ENCODE data around the gene CCT4. TPM values are rescaled to one million over a fixed set of nuclear protein-coding genes. Genes with fewer than 3 reads are reported as not detected.

CCT4 gene
- total and polyA plus RNA-seq, 7 experiments from 2014 or later = 84.2 to 177 (median 103) TPM

DNA sequence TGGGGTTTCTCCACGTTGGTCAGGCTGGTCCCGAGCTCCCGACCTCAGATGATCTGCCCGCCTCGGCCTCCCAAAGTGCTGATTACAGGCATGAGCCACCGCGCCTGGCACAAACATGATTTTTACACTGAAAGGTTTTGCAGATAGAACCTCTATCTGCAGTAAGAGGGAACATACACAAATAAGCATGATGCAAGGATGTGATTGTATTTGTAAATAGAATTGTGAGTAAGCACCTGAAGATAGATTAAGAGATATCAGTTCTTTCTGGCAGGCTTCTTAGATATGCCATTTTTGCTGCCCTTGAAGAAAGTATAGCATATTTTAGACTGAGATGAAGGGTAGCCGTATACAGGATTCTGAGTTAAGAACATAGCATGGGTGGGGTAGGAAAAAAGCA lies 20.7 kb upstream of the CCT4 start:
- H3K27ac Mint-ChIP-seq = no peak overlapping the region
- H3K4me1 Mint-ChIP-seq = peaks cover 17 to 52% (median 39%) of the 10 kb centered on the region in 7 donors
- Histone ChIP-seq H3K27me3 (ENCODE audit: control insufficient read depth in 2 of 2, insufficient read depth in 2 of 2, low read length in 2 of 2) (no peaks in the 10 kb centered on the region), H3K9me3 (ENCODE audit: control insufficient read depth in 2 of 3, low read length in 3 of 3) (no peaks in the 10 kb centered on the region), H3K4me3 (ENCODE audit: low read length) (no peak overlapping the region), H3K36me3 (ENCODE audit: control insufficient read depth in 2 of 3, insufficient read depth in 3 of 3, low read length in 3 of 3) (peaks cover 0 to 5% (median 0%) of the 10 kb centered on the region in 3 experiments), H3K4me1 (ENCODE audit: control insufficient read depth in 2 of 2, insufficient read depth in 2 of 2, low read length in 2 of 2) (peaks cover 0 to 12% of the 10 kb centered on the region in 2 donors), H3K27ac (ENCODE audit: low read depth, low read length) (no peak overlapping the region)
- no peaks in the 10 kb centered on the region for H3K9me3 Mint-ChIP-seq
- ATAC-seq (no peak), DNase-seq (no peak)
- intact Hi-C loops (cut with micrococcal nuclease) = loop anchor here (5.0 kb wide), 5 partner anchors 57 to 1678 kb away; partner anchors contain the start of genes B3GNT2 (in 2 of the 2), EHBP1 (in 1 of the 2), FAM161A (in 1 of the 2) and MDH1 (in 1 of the 2)
- H3K4me3 Mint-ChIP-seq = no peak overlapping the region
- H3K36me3 Mint-ChIP-seq = peaks cover 0 to 5% (median 0%) of the 10 kb centered on the region in 5 donors
- H3K27me3 Mint-ChIP-seq = no peaks in the 10 kb centered on the region
- ChIA-PET POLR2A (no interaction called here), CTCF (no interaction called here)

DNA sequence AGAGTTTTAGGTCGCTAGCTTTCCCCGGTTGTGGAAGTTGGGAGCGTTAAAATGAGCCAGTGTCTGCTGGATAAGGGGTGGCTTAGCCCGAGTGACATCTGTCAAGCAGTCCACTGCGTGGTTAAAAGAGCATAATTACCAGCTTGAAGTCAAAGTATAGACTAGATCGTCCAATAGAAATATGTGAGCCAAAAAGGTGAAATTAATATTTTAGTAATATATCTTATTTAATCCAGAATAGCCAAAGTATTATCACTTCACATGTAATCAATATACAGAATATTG lies 17.7 kb upstream of the CCT4 start:
- peak overlapping the region; percentile 95 to 98 (median 96) for H3K4me3 Mint-ChIP-seq
- peaks cover 14 to 44% (median 30%) of the 10 kb centered on the region in 7 donors for H3K4me1 Mint-ChIP-seq
- intact Hi-C loops (cut with micrococcal nuclease) = loop anchor here (5.0 kb wide), 5 partner anchors 54 to 1681 kb away; partner anchors contain the start of genes B3GNT2 (in 2 of the 2), EHBP1 (in 1 of the 2), FAM161A (in 1 of the 2) and MDH1 (in 1 of the 2)
- no peaks in the 10 kb centered on the region for H3K27me3 Mint-ChIP-seq
- ATAC-seq = no peak
- peaks cover 0 to 12% of the 10 kb centered on the region in 2 donors for H3K4me1 ChIP-seq (ENCODE audit: control insufficient read depth in 2 of 2, insufficient read depth in 2 of 2, low read length in 2 of 2)
- H3K27ac Mint-ChIP-seq = peak overlapping the region; percentile 80 to 97 (median 86)
- peak overlapping the region; percentile 83 for H3K27ac ChIP-seq (ENCODE audit: low read depth, low read length)
- no peaks in the 10 kb centered on the region for H3K9me3 Mint-ChIP-seq
- H3K9me3 ChIP-seq (ENCODE audit: control insufficient read depth in 2 of 3, low read length in 3 of 3) = no peaks in the 10 kb centered on the region
- H3K36me3 Mint-ChIP-seq = peaks cover 0 to 5% (median 0%) of the 10 kb centered on the region in 5 donors
- DNase-seq = no peak
- POLR2A ChIA-PET = interaction anchor here (0.5 to 1.7 kb wide), 5 partner anchors 19 to 368 kb away, joined by 3 to 11 read pairs (median 4); partner anchors contain the start of genes FAM161A and XPO1
- H3K27me3 ChIP-seq (ENCODE audit: control insufficient read depth in 2 of 2, insufficient read depth in 2 of 2, low read length in 2 of 2) = no peaks in the 10 kb centered on the region
- H3K4me3 ChIP-seq (ENCODE audit: low read length) = peak overlapping the region; percentile 76
- peaks cover 0 to 5% (median 0%) of the 10 kb centered on the region in 3 experiments for H3K36me3 ChIP-seq (ENCODE audit: control insufficient read depth in 2 of 3, insufficient read depth in 3 of 3, low read length in 3 of 3)
- CTCF ChIA-PET = no interaction called here

DNA sequence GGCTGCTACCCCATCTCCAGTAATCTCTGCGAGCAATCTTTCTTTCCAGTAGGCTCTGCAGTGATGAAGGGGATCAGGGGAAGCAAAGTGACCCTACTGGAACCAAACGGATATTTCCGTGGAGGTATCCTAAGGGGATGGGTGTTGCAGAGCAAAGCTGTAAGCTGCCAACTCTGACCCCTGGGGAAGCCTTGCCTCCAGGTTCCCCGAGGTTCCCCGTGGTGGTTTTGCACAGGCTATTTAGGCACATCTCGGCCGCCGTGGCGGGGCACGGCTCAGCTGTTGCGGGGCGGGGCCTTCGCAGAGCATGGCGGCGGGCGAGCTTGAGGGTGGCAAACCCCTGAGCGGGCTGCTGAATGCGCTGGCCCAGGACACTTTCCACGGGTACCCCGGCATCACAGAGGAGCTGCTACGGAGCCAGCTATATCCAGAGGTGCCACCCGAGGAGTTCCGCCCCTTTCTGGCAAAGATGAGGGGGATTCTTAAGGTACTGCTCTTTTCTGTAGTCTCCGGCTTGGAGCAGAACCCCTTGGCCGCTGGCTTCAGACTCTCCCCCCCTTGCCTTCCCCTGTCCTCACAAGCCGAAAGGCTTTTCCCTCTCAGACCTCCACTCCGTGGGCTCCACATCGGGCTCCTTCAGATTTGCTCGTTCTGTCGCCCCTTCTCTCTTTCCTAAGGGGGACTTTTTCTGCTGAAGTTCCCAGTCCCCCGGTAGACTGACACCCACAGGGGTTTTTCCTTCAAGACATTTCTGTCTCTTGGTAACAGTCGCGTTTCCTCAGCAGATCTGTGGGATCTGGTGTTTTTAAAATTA lies 17.1 kb upstream of the CCT4 start, which contains the start of gene COMMD1:
TSS of gene COMMD1 (plus strand) at position 303 of the 814 bp plus-strand sequence. CDS start at position 308, 5 bp downstream.
- Mint-ChIP-seq H3K27ac (peak within 1 kb of the TSS; percentile 80 to 97 (median 86)), H3K36me3 (peaks cover 0 to 5% (median 0%) of the 10 kb centered on the region in 5 donors), H3K4me1 (peaks cover 14 to 42% (median 30%) of the 10 kb centered on the region in 7 donors), H3K4me3 (peak within 1 kb of the TSS; percentile 95 to 98 (median 96)), H3K9me3 (no peaks in the 10 kb centered on the region), H3K27me3 (no peaks in the 10 kb centered on the region)
- ChIA-PET CTCF (interaction anchor here (0.6 kb wide), 1 partner anchor 56 kb away, joined by 3 read pairs; no protein-coding TSS in a partner anchor), POLR2A (interaction anchor here (0.5 to 1.7 kb wide), 8 partner anchors 15 to 1683 kb away, joined by 3 to 11 read pairs (median 4); partner anchors contain the start of genes FAM161A, WDPCP and XPO1)
- intact Hi-C loops (cut with micrococcal nuclease) = loop anchor here (1.0 to 5.0 kb wide), 10 partner anchors 17 to 1683 kb away; partner anchors contain the start of genes B3GNT2 (in 2 of the 2), CCT4 (in 2 of the 2), EHBP1 (in 2 of the 2) and FAM161A (in 2 of the 2)
- no peaks in the 10 kb centered on the region for H3K9me3 ChIP-seq (ENCODE audit: control insufficient read depth in 2 of 3, low read length in 3 of 3)
- ATAC-seq (peak; percentile 99), DNase-seq (peak; percentile 64 to 81 (median 76))
- H3K4me1 ChIP-seq (ENCODE audit: control insufficient read depth in 2 of 2, insufficient read depth in 2 of 2, low read length in 2 of 2) = peaks cover 0 to 12% of the 10 kb centered on the region in 2 donors
- peaks cover 0 to 5% (median 0%) of the 10 kb centered on the region in 3 experiments for H3K36me3 ChIP-seq (ENCODE audit: control insufficient read depth in 2 of 3, insufficient read depth in 3 of 3, low read length in 3 of 3)
- H3K27me3 ChIP-seq (ENCODE audit: control insufficient read depth in 2 of 2, insufficient read depth in 2 of 2, low read length in 2 of 2) = no peaks in the 10 kb centered on the region
- peak within 1 kb of the TSS; percentile 83 for H3K27ac ChIP-seq (ENCODE audit: low read depth, low read length)
- peak within 1 kb of the TSS; percentile 76 for H3K4me3 ChIP-seq (ENCODE audit: low read length)

DNA sequence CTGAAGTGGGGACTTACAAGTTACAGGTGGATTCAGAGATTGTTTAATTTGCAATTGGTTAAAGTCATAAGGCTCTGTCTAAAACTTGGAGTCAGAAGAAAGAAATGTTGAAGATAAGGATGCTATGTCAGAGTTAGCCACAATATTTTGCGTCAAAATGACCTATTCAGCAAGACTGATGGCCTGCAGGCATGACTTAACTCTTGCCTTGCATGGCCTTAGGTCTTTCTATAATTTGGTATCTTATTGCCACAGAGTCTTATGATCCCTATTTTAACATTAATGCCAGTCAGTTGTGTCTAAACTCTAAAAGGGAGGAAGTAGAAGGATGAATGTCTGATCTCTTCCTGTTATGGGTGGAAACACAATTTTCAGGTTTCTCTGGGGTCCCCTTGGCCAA lies 11.8 kb upstream of the CCT4 start:
- no peak overlapping the region for H3K27ac Mint-ChIP-seq
- CTCF ChIA-PET = interaction anchor here (0.6 kb wide), 1 partner anchor 10 kb away, joined by 3 read pairs; no protein-coding TSS in a partner anchor
- intact Hi-C loops (cut with micrococcal nuclease) = no loop called here

DNA sequence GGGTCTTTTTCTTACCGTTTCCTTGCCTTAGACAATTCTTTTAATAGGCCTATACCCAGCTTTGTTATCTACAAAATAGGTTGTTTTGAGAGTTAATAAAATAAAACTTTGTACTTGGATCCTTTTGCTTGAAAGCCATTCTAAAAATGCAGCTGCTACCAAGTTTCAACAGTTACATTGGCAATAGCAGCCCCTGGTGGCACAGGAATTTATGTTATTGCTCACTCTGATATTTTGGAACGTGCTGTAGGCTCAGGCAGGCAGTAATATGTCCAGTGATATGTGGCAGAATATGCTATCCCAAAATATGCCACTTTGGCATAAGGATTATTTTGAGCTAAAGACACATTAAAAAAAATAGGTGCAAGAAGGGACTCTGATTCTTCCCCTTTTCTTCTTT lies 10.4 kb upstream of the CCT4 start:
- Histone ChIP-seq H3K9me3 (ENCODE audit: control insufficient read depth in 2 of 3, low read length in 3 of 3) (no peaks in the 10 kb centered on the region), H3K36me3 (ENCODE audit: control insufficient read depth in 2 of 3, insufficient read depth in 3 of 3, low read length in 3 of 3) (no peaks in the 10 kb centered on the region), H3K27me3 (ENCODE audit: control insufficient read depth in 2 of 2, insufficient read depth in 2 of 2, low read length in 2 of 2) (no peaks in the 10 kb centered on the region), H3K4me3 (ENCODE audit: low read length) (no peak overlapping the region), H3K4me1 (ENCODE audit: control insufficient read depth in 2 of 2, insufficient read depth in 2 of 2, low read length in 2 of 2) (no peaks in the 10 kb centered on the region), H3K27ac (ENCODE audit: low read depth, low read length) (no peak overlapping the region)
- Mint-ChIP-seq H3K36me3 (no peaks in the 10 kb centered on the region), H3K9me3 (no peaks in the 10 kb centered on the region), H3K27me3 (peaks cover 0 to 4% (median 0%) of the 10 kb centered on the region in 5 donors), H3K4me1 (peaks cover 0 to 2% (median 0%) of the 10 kb centered on the region in 7 donors), H3K4me3 (no peak overlapping the region), H3K27ac (no peak overlapping the region)
- intact Hi-C loops (cut with micrococcal nuclease) = loop anchor here in 1 of 2 donors (2.0 kb wide), 2 partner anchors 474 to 764 kb away; no protein-coding TSS in a partner anchor
- DNase-seq = peak in 1 of 9 donors; percentile 13
- ChIA-PET POLR2A (interaction anchor here (2.0 kb wide), 1 partner anchor 10 kb away, joined by 4 read pairs; no protein-coding TSS in a partner anchor), CTCF (interaction anchor here (1.4 kb wide), 1 partner anchor 763 kb away, joined by 3 read pairs; no protein-coding TSS in a partner anchor)
- ATAC-seq = peak; percentile 40

More for the DNA sequence above, 11.8 kb upstream of the CCT4 start:
- POLR2A ChIA-PET = no interaction called here
- Histone ChIP-seq H3K27ac (ENCODE audit: low read depth, low read length) (no peak overlapping the region), H3K4me1 (ENCODE audit: control insufficient read depth in 2 of 2, insufficient read depth in 2 of 2, low read length in 2 of 2) (peaks cover 0 to 4% of the 10 kb centered on the region in 2 donors), H3K4me3 (ENCODE audit: low read length) (no peak overlapping the region), H3K36me3 (ENCODE audit: control insufficient read depth in 2 of 3, insufficient read depth in 3 of 3, low read length in 3 of 3) (no peaks in the 10 kb centered on the region), H3K27me3 (ENCODE audit: control insufficient read depth in 2 of 2, insufficient read depth in 2 of 2, low read length in 2 of 2) (no peaks in the 10 kb centered on the region), H3K9me3 (ENCODE audit: control insufficient read depth in 2 of 3, low read length in 3 of 3) (no peaks in the 10 kb centered on the region)
- no peak for ATAC-seq
- Mint-ChIP-seq H3K27me3 (peaks cover 0 to 4% (median 0%) of the 10 kb centered on the region in 5 donors), H3K4me1 (peaks cover 0 to 8% (median 7%) of the 10 kb centered on the region in 7 donors), H3K4me3 (no peak overlapping the region), H3K9me3 (no peaks in the 10 kb centered on the region), H3K36me3 (no peaks in the 10 kb centered on the region)
- no peak for DNase-seq

DNA sequence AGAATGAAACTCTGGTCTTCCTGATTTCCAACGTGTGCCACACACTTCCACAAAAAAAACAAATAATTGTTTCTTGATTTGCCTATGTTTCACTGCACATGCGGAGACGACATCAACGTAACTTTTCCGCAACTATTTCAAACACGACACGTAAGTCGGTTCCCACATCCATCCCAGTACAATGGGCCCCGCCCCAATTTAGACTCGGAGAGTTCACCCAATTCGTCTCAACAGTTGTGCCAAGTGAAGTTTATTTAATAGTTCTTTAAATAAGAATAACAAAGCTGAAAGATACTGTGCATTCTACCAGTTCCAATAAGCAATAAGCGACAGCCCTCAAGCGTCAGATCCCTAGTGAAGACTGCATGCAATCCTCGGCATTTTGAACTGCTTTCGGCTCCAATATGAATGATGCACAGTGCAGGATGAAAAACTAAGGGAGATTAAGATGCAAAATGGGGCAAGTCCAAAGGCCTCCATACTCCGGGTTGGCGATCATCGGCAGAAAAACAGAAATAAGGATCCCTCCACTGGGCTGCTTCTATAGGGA lies 664 bp downstream of the CCT4 start:
- Mint-ChIP-seq H3K36me3 (peaks cover 0 to 21% (median 7%) of the 10 kb centered on the region in 5 donors), H3K27me3 (no peaks in the 10 kb centered on the region), H3K9me3 (peaks cover 0 to 8% (median 0%) of the 10 kb centered on the region in 11 donors), H3K27ac (peak overlapping the region; percentile 98 to 100 (median 100)), H3K4me3 (peak overlapping the region; percentile 85 to 100 (median 99)), H3K4me1 (peaks cover 11 to 34% (median 29%) of the 10 kb centered on the region in 7 donors)
- POLR2A ChIA-PET = interaction anchor here (0.8 to 2.7 kb wide), 4 partner anchors 17 to 349 kb away, joined by 3 to 11 read pairs (median 8); partner anchors contain the start of genes COMMD1 and FAM161A
- Histone ChIP-seq H3K9me3 (ENCODE audit: control insufficient read depth in 2 of 3, low read length in 3 of 3) (no peaks in the 10 kb centered on the region), H3K36me3 (ENCODE audit: control insufficient read depth in 2 of 3, insufficient read depth in 3 of 3, low read length in 3 of 3) (peaks cover 0 to 32% (median 14%) of the 10 kb centered on the region in 3 experiments), H3K4me3 (ENCODE audit: low read length) (peak overlapping the region; percentile 92), H3K27ac (ENCODE audit: low read depth, low read length) (peak overlapping the region; percentile 98), H3K27me3 (ENCODE audit: control insufficient read depth in 2 of 2, insufficient read depth in 2 of 2, low read length in 2 of 2) (no peaks in the 10 kb centered on the region), H3K4me1 (ENCODE audit: control insufficient read depth in 2 of 2, insufficient read depth in 2 of 2, low read length in 2 of 2) (peaks cover 15 to 17% of the 10 kb centered on the region in 2 donors)
- DNase-seq (peak in 3 of 9 donors; percentile 4 to 28 (median 7)), ATAC-seq (peak; percentile 15)
- intact Hi-C loops (cut with micrococcal nuclease) = loop anchor here (1.0 to 10.0 kb wide), 19 partner anchors 7 to 1955 kb away; partner anchors contain the start of genes COMMD1 (in 2 of the 2), EHBP1 (in 2 of the 2), FAM161A (in 2 of the 2) and REL (in 2 of the 2)
- CTCF ChIA-PET = no interaction called here

Measured in naive thymus-derived CD4-positive, alpha-beta T cell (primary cell).